ENCODE measurements around the gene FBXO11.
"Not testable (repeated sequence)": the region's sequence is repeated elsewhere in the genome, so short reads cannot be mapped to it uniquely, and the experiment has no call there.

Gene FBXO11

DNA sequence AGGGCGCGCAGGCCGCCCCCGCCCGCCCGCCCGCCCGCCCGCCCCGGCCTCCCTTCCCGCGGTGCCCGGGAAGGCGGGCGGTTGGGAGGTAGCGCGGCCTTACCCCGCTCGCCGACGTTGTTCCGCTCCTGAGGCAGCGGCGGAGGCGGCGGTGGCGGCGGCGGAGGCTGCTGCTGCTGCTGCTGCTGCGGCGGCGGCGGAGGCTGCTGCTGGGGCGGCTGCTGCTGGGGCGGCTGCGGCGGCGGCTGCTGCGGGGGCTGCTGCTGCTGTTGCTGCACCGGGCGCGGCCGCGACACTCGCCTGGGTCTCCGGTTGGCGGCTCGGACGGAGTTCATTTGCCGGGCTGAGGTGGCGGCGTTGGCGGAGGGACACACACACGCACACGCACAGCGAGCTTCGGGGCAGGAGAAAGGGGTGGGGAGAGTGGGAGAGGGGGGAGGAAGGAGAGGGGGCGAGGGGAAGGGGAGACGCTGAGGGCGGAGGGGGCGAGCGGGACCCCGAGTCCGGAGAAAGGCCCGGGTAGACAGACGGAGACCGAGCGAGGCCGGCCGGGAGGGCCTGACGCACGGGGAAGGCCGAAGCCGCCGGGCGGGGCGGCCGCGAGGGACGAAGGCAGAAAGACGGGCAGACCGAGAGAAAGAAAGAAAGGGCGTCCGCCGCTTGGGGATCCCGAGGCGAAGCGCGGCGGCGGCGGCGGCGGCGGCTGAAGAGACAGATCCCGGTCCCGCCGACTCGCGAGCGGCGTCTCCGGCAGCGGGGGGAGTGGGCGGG lies 727 bp downstream of the FBXO11 start:
- peak overlapping the region; percentile 93 for H3K4me3 ChIP-seq (ENCODE audit: low read length)
- TF ChIP-seq, protein P1, sequence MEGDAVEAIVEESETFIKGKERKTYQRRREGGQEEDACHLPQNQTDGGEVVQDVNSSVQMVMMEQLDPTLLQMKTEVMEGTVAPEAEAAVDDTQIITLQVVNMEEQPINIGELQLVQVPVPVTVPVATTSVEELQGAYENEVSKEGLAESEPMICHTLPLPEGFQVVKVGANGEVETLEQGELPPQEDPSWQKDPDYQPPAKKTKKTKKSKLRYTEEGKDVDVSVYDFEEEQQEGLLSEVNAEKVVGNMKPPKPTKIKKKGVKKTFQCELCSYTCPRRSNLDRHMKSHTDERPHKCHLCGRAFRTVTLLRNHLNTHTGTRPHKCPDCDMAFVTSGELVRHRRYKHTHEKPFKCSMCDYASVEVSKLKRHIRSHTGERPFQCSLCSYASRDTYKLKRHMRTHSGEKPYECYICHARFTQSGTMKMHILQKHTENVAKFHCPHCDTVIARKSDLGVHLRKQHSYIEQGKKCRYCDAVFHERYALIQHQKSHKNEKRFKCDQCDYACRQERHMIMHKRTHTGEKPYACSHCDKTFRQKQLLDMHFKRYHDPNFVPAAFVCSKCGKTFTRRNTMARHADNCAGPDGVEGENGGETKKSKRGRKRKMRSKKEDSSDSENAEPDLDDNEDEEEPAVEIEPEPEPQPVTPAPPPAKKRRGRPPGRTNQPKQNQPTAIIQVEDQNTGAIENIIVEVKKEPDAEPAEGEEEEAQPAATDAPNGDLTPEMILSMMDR (conservative IDR thresholded peaks at IDR 0.05; ENCODE audit: low read depth, low read length) = no peak
- peak; percentile 11 for DNase-seq (ENCODE audit: low read depth)

- TF ChIP-seq, protein P1 (conservative IDR thresholded peaks at IDR 0.05; ENCODE audit: low read depth, low read length) = no peak
- peak; percentile 8 for DNase-seq (ENCODE audit: low read depth)
- H3K4me3 ChIP-seq (ENCODE audit: low read length) = peak overlapping the region; percentile 93
Measured at GRCh38 chr2:47903781-47904490, 2.4 kb downstream of the FBXO11 start.

DNA sequence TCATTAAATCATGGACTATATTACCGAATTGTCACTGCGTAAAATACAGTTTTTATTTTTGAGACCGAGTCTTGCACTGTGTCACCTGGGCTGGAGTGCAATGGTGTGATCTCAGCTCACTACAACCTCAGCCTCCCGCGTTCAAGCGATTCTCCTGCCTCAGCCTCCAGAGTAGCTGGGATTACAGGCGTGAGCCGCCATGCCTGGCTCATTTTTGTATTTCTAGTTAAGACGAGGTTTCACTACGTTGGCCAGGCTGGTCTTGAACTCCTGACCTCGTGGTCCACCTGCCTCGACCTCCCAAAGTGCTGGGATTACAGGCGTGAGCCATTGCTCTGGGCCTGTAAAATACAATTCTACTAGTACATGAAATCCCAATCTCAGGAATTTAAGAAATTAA lies 4.4 kb downstream of the FBXO11 start:
- H3K4me3 ChIP-seq (ENCODE audit: low read length); DNase-seq (ENCODE audit: low read depth): not testable (repeated sequence)

GRCh38 chr2:47900857-47901256 lies 5.4 kb downstream of the FBXO11 start:
- no peak for DNase-seq (ENCODE audit: low read depth)
- TF ChIP-seq, protein P1 (conservative IDR thresholded peaks at IDR 0.05; ENCODE audit: low read depth, low read length) = no peak
- H3K4me3 ChIP-seq (ENCODE audit: low read length) = no peak overlapping the region

DNA sequence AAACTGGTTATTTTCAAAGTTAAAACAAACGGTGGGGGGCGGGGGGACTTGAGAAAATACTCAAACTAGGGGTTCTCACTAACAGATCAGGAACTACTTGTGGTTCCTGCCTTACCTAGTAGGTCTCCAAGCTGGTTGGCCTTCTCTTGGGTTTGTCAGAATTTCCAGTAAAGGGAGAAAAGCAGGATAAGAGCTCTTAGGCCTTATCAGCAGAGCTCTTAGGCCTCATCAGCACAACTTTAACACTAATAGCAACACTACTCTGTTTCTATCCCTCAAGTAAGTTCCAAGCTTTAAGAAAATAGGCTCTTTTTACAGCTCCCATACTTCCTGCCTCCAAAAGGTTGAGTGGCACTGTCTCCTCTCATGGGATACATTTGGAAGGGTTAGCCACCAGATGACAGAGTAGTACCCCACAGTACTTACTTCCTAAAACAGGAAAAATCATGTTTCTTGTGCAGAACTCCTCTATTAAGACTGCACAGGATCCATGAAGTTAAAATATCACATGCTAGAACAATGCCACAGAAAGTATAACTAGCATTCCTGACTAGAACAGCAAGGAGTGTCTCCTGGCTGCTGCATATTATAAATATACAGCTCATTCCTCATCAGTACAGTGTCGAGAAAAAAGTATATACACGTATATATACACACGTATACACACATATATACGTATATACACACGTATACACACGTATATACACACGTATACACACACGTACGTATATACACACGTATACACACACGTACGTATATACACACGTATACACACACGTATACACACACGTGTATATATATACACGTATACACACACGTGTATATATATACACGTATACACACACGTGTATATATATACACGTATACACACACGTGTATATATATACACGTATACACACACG lies 6.1 kb downstream of the FBXO11 start:
- H3K4me3 ChIP-seq (ENCODE audit: low read length) = no peak overlapping the region
- TF ChIP-seq, protein P1 (conservative IDR thresholded peaks at IDR 0.05; ENCODE audit: low read depth, low read length) = no peak
- no peak for DNase-seq (ENCODE audit: low read depth)

GRCh38 chr2:47897883-47898731 lies 8.2 kb downstream of the FBXO11 start:
- no peak overlapping the region for H3K4me3 ChIP-seq (ENCODE audit: low read length)
- no peak for DNase-seq (ENCODE audit: low read depth)
- TF ChIP-seq, protein P1 (conservative IDR thresholded peaks at IDR 0.05; ENCODE audit: low read depth, low read length) = no peak

- H3K4me3 ChIP-seq (ENCODE audit: low read length); DNase-seq (ENCODE audit: low read depth): not testable (repeated sequence)
Measured at GRCh38 chr2:47897191-47897882, 9.0 kb downstream of the FBXO11 start.
